Heart right ventricle (tissue), 16 donors: ENCODE results near the gene EGFLAM. TPM values are rescaled to one million over a fixed set of nuclear protein-coding genes. Genes with fewer than 3 reads are reported as not detected.

Experiments used
- ATAC-seq, 8 donors: fragments of 200-7000 bp; cut with Tn5 transposase; one replicate each; pipeline ENCODE4 v1.9.1; 2020; ENCODE audit warnings: mild to moderate bottlenecking in 8 of 8, moderate library complexity in 8 of 8, moderate number of reproducible peaks in 1 of 8
- DNase-seq, 2 donors: peaks; one replicate each; pipeline ENCODE4 v3.0.0-alpha.2; 2020
- H3K27ac ChIP-seq, 10 donors: fragments of 200-600 bp; sonication (generic) in 2 of 10; one replicate each; pipeline versions ENCODE4 v1.5.0 to v1.8.0; 2020 to 2022; ENCODE audit warnings: mild to moderate bottlenecking in 3 of 10
- H3K27me3 ChIP-seq, 7 donors: fragments of 200-600 bp; one replicate each; pipeline ENCODE4 v1.8.0; 2021 to 2022; ENCODE audit warnings: mild to moderate bottlenecking in 2 of 7
- H3K36me3 ChIP-seq, 9 donors: fragments of 200-600 bp; sonication (generic) in 1 of 9; one replicate each; pipeline versions ENCODE4 v1.5.0 to v1.8.0; 2020 to 2022; ENCODE audit warnings: mild to moderate bottlenecking in 2 of 9
- H3K4me1 ChIP-seq, 9 donors: fragments of 200-600 bp; sonication (generic) in 1 of 9; one replicate each; pipeline versions ENCODE4 v1.5.0 to v1.8.0; 2020 to 2022; ENCODE audit warnings: mild to moderate bottlenecking in 4 of 9
- H3K4me3 ChIP-seq, 10 donors: fragments of 200-600 bp; sonication (generic) in 2 of 10; one replicate each; pipeline versions ENCODE4 v1.5.0 to v1.8.0; 2020 to 2022; ENCODE audit warnings: mild to moderate bottlenecking in 7 of 10, moderate library complexity in 2 of 10
- H3K9me3 ChIP-seq, 11 donors: fragments of 200-600 bp in 10 of 11; sonication (generic) in 2 of 11; one replicate each; pipeline versions ENCODE4 v1.5.0 to v1.8.0; 2013 to 2022; ENCODE audit warnings: mild to moderate bottlenecking in 2 of 11, control low read depth in 1 of 11, moderate library complexity in 1 of 11
- WGBS, 2 donors: extraction: QIAGEN DNeasy Blood & Tissue Kit; methylation state at CpG; one replicate each; pipeline ENCODE4 v1.1.7; 2013; ENCODE audit warnings: inconsistent platforms in 1 of 2; 5-methylcytosine and 5-hydroxymethylcytosine counted together
- intact Hi-C, 10 donors: fragments of 100-400 bp; cut with DNase I; formaldehyde crosslinking; loops; one replicate each; pipeline versions ENCODE4 v1.11.1 to v1.14.2; 2022
- polyA plus RNA-seq, 2 donors: library from polyadenylated mRNA; stranded (reverse); fragments of 200-250 nt; gene quantifications; one replicate each; pipeline ENCODE4 v1.2.3, GENCODE V29; 2013
- total RNA-seq, 10 donors: library from RNA; stranded (reverse); fragmentation: NEBNext Ultra II Directional in 3 of 10; extraction: Animal tissue kit (Norgen Biotek cat#: 25700) in 3 of 10; gene quantifications; one replicate each; pipeline versions ENCODE4 v1.2.1 to v1.2.4, GENCODE V29; 2021 to 2023
- TF ChIP-seq, protein P1 (sequence below), 9 donors: fragments of 200-600 bp; sonication (generic) in 2 of 9; IDR thresholded peaks; one replicate each; pipeline versions ENCODE4 v1.5.0 to v1.8.0; 2021 to 2022; ENCODE audit warnings: antibody characterized with exemption in 9 of 9, mild to moderate bottlenecking in 5 of 9, moderate library complexity in 1 of 9
- donor health status: Arrhythmogenic right ventricular cardiomyopathy.
- donor health status: ischemic (EF 13 %, LVEDD 7.1; RV severe dilation, severe dysfunction).
- donor health status: healthy with polysubstance abuse.
- donor health status: DM: no; HTN: yes; CAD: no.
- donor health status: DM: no; HTN: no; CAD: no.
- donor health status: ischemic (EF 25% LVEDD 6.9; RV normal size, moderate dysfunction).
- donor health status: ischemic (EF 25% LVEDD 5.7; RV mildly dilated, moderate dysfunction).
- donor health status: healthy.
- donor health status: DM: yes; HTN: yes; CAD: no.
- donor health status: Ischemic cardiomyopathy.
- donor health status: ischemic (EF 35%, LVEDD 5.7; RV mildly dilated, moderate dysfunction).
- donor health status: nonischemic (EF 11% LVEDD 7.7; RV severe dilation, severe dysfunction).
- donor health status: DM: yes; HTN: yes; CAD: no.
- donor health status: PGD.
- donor health status: ischemic (EF 29% LVEDD 5.4; RV normal size, mild dysfunction).
- donor health status: nonischemic (EF 23%, LVEDD 6.1; RV moderate dilation, normal function).

Gene EGFLAM
- total and polyA plus RNA-seq, 12 donors: 3.4 to 15.3 (median 7.6) TPM

DNA sequence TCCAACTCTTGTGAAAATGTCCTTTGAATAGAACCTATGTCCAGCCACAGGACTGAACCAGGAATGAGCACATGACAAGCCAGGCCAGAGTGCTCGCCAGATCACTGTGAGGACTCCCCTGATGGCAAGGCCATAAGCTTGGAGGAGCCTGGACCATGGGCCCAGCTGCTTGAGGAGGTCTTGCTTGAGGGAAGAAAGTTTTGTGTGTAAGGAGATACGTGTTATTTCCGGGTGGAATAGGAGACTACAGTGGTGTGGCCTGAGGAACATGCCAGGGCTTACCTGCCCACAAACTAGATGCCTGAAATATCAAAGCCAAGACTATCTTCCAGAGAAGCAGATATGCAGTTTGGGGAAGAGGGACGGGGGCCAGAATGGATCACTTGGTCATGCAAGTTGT is 213.3 kb downstream of the EGFLAM start:
- Histone ChIP-seq H3K27me3 (peaks cover 0 to 61% (median 0%) of the 10 kb centered on the region in 7 donors), H3K36me3 (peaks cover 0 to 6% (median 0%) of the 10 kb centered on the region in 9 donors), H3K9me3 (no peaks in the 10 kb centered on the region), H3K4me1 (peaks cover 22 to 50% (median 39%) of the 10 kb centered on the region in 9 donors), H3K27ac (no peak overlapping the region), H3K4me3 (no peak overlapping the region)
- 95 to 98% methylated on average over 4 of the region's 4 CpGs for WGBS, 2 donors
- TF ChIP-seq, protein P1, sequence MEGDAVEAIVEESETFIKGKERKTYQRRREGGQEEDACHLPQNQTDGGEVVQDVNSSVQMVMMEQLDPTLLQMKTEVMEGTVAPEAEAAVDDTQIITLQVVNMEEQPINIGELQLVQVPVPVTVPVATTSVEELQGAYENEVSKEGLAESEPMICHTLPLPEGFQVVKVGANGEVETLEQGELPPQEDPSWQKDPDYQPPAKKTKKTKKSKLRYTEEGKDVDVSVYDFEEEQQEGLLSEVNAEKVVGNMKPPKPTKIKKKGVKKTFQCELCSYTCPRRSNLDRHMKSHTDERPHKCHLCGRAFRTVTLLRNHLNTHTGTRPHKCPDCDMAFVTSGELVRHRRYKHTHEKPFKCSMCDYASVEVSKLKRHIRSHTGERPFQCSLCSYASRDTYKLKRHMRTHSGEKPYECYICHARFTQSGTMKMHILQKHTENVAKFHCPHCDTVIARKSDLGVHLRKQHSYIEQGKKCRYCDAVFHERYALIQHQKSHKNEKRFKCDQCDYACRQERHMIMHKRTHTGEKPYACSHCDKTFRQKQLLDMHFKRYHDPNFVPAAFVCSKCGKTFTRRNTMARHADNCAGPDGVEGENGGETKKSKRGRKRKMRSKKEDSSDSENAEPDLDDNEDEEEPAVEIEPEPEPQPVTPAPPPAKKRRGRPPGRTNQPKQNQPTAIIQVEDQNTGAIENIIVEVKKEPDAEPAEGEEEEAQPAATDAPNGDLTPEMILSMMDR (IDR thresholded peaks at IDR 0.05): no peak
- DNase-seq: no peak
- no peak for ATAC-seq
- intact Hi-C loops: loop anchor here in 1 of 10 donors (5.0 kb wide), 1 partner anchor 46 kb away; no protein-coding TSS in a partner anchor

DNA sequence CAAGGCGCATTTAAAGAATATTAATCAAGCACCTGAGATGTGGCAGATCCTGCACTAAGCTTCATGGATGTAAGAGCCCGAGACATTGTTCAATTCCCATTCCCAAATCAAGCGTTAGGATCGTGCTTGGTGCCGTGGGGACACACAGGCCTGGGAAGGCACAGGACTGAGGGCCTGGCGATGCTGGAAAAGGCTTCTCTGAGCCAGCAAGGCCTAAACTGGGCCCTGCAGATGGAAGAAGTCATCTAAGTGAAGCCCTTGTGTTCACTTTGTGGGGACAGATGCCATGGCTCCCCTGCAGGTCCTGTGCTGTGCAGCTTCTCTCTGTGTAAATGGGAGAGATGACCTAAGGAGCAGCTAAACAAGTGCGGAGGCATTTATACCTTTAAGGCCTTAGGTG is 214.2 kb downstream of the EGFLAM start:
- intact Hi-C loops: loop anchor here in 1 of 10 donors (5.0 kb wide), 1 partner anchor 45 kb away; no protein-coding TSS in a partner anchor
- peaks cover 0 to 59% (median 0%) of the 10 kb centered on the region in 7 donors for H3K27me3 ChIP-seq
- DNase-seq: no peak
- H3K4me1 ChIP-seq: peaks cover 13 to 42% (median 31%) of the 10 kb centered on the region in 9 donors
- H3K36me3 ChIP-seq: peaks cover 0 to 14% (median 0%) of the 10 kb centered on the region in 9 donors
- no peaks in the 10 kb centered on the region for H3K9me3 ChIP-seq
- WGBS, 2 donors: 95% methylated on average over 7 of the region's 7 CpGs
- no peak overlapping the region for H3K27ac ChIP-seq
- no peak for ATAC-seq
- H3K4me3 ChIP-seq: no peak overlapping the region
- TF ChIP-seq, protein P1 (IDR thresholded peaks at IDR 0.05): no peak

DNA sequence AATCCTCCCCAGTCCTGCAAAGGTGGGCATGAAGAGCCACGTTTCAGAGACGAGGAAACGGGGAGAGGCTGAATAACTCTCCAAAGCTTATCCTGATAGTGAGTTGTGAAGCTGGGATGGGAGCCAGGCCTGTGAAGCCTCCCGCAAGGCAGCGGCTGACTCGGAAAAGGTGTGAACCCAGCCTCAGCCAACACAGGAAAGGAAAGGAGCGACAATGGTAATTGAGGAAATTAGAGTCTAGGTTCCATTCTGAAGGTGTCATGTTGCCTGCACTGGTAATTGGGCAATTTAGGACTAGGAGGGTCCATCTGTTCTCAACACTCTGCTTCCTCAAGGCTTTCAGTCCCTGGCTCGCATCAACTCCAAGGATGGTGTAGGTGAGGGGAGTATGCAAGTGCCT is 214.6 kb downstream of the EGFLAM start:
- ATAC-seq (peak in 5 of 8 donors; percentile 25 to 60 (median 30)), DNase-seq (peak in 1 of 2 donors; percentile 44)
- Histone ChIP-seq H3K4me3 (no peak overlapping the region), H3K27ac (no peak overlapping the region), H3K27me3 (peaks cover 0 to 59% (median 0%) of the 10 kb centered on the region in 7 donors), H3K9me3 (no peaks in the 10 kb centered on the region), H3K4me1 (peaks cover 9 to 37% (median 26%) of the 10 kb centered on the region in 9 donors), H3K36me3 (peaks cover 0 to 15% (median 0%) of the 10 kb centered on the region in 9 donors)
- WGBS, 2 donors: 22 to 28% methylated on average over 8 of the region's 8 CpGs
- TF ChIP-seq, protein P1 (IDR thresholded peaks at IDR 0.05): no peak
- intact Hi-C loops: loop anchor here in 1 of 10 donors (5.0 kb wide), 1 partner anchor 44 kb away; no protein-coding TSS in a partner anchor

DNA sequence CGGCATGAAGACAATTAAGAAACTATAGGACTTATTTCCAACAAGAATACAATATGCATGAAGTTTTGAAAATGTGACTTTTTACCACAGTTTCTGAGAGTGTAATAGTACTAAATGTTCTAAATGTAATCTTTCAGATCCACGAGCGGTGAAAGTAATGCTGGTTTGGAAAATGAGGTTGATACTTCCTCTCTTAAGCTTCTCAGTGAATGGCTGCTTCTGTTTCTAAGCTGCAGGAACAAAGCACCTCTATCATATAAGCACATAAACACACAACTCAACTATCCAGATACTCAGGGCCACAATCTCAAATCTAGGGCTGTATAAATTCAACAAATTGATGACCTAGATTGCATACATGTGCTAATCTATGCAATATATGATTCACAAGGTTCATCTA is 219.8 kb downstream of the EGFLAM start:
- no peak for ATAC-seq
- Histone ChIP-seq H3K4me1 (peaks cover 0 to 4% (median 0%) of the 10 kb centered on the region in 9 donors), H3K27ac (no peak overlapping the region), H3K9me3 (no peaks in the 10 kb centered on the region), H3K4me3 (no peak overlapping the region), H3K27me3 (peaks cover 0 to 55% (median 0%) of the 10 kb centered on the region in 7 donors), H3K36me3 (peaks cover 0 to 66% (median 7%) of the 10 kb centered on the region in 9 donors)
- TF ChIP-seq, protein P1 (IDR thresholded peaks at IDR 0.05): no peak
- no peak for DNase-seq
- intact Hi-C loops: no loop called here
- WGBS, 2 donors: 82 to 94% methylated on average over 3 of the region's 3 CpGs
